Measurements from ENCODE around the gene RAB11FIP5.

GRCh38 chr2:73134471-73134870, 21.7 kb upstream of the RAB11FIP5 start:
- TF ChIP-seq GATA2 (IDR thresholded peaks at IDR 0.05; ENCODE audit: low read depth, low read length) (no peak), GATA3 (IDR thresholded peaks at IDR 0.05; ENCODE audit: low read depth, low read length) (no peak)

Data from SH-SY5Y (cell line).